ENCODE measurements around the gene TRIM62.

- TF ChIP-seq POLR2A (IDR thresholded peaks at IDR 0.05; ENCODE audit: low read depth, low read length) (no peak), TAF1 (IDR thresholded peaks at IDR 0.05; ENCODE audit: borderline replicate concordance, low read depth, low read length) (no peak)
Measured at GRCh38 chr1:33170351-33171274, 11.2 kb downstream of the TRIM62 start.
